Heart left ventricle (tissue), 16 donors: ENCODE data around the gene CAPN7. TPM values are rescaled to one million over a fixed set of nuclear protein-coding genes. Genes with fewer than 3 reads are reported as not detected.

Experiments
- ATAC-seq, 4 donors: fragments of 200-7000 bp; cut with Tn5 transposase; one replicate each; pipeline ENCODE4 v1.9.1; 2020 to 2022; ENCODE audit warnings: moderate library complexity in 4 of 4, mild to moderate bottlenecking in 3 of 4, moderate number of reproducible peaks in 1 of 4
- DNase-seq, 5 donors: peaks; one replicate each; pipeline ENCODE4 v3.0.0-alpha.2; 2020
- H3K27ac ChIP-seq, 12 donors: fragments of 200-600 bp; sonication (generic) in 4 of 12; one replicate each; pipeline versions ENCODE4 v1.5.0 to v1.8.0; 2016 to 2022; ENCODE audit warnings: mild to moderate bottlenecking in 2 of 12
- H3K27me3 ChIP-seq, 9 donors: fragments of 200-600 bp; sonication (generic) in 2 of 9; one replicate each; pipeline versions ENCODE4 v1.5.1 to v1.8.0; 2016 to 2022; ENCODE audit warnings: mild to moderate bottlenecking in 3 of 9
- H3K36me3 ChIP-seq, 9 donors: fragments of 200-600 bp; sonication (generic) in 2 of 9; one replicate each; pipeline versions ENCODE4 v1.5.0 to v1.8.0; 2018 to 2022; ENCODE audit warnings: mild to moderate bottlenecking in 2 of 9
- H3K4me1 ChIP-seq, 12 donors: fragments of 200-600 bp; sonication (generic) in 4 of 12; one replicate each; pipeline versions ENCODE4 v1.5.0 to v1.8.0; 2016 to 2022; ENCODE audit warnings: mild to moderate bottlenecking in 3 of 12
- H3K4me3 ChIP-seq, 12 donors: fragments of 200-600 bp; sonication (generic) in 4 of 12; one replicate each; pipeline versions ENCODE4 v1.5.0 to v1.8.0; 2017 to 2022; ENCODE audit warnings: mild to moderate bottlenecking in 9 of 12, moderate library complexity in 4 of 12
- H3K9me3 ChIP-seq, 12 donors: fragments of 200-600 bp; sonication (generic) in 4 of 12; one replicate each; pipeline versions ENCODE4 v1.5.0 to v1.8.0; 2016 to 2022; ENCODE audit warnings: mild to moderate bottlenecking in 1 of 12
- CTCF ChIP-seq, 12 donors: fragments of 200-600 bp; sonication (generic) in 4 of 12; IDR thresholded peaks; one replicate each; pipeline versions ENCODE4 v1.5.0 to v1.8.0; 2018 to 2022; ENCODE audit warnings: antibody characterized with exemption in 12 of 12, mild to moderate bottlenecking in 5 of 12
- POLR2A ChIP-seq, 2 donors: fragments of 450-650 bp; IDR thresholded peaks; one replicate each; pipeline ENCODE4 v1.6.1; 2017; ENCODE audit warnings: antibody characterized with exemption in 2 of 2, mild to moderate bottlenecking in 2 of 2, moderate library complexity in 2 of 2
- WGBS, 4 donors: extraction: QIAGEN DNeasy Blood & Tissue Kit in 2 of 4; methylation state at CpG; one replicate each; pipeline versions ENCODE4 v1.1.5 to v1.1.7; 2013 to 2018; 5-methylcytosine and 5-hydroxymethylcytosine counted together
- intact Hi-C, 10 donors: fragments of 100-400 bp; cut with DNase I; formaldehyde crosslinking; loops; one replicate each; pipeline versions ENCODE4 v1.11.1 to v1.14.2; 2022
- polyA plus RNA-seq, 2 donors: library from polyadenylated mRNA; stranded (reverse); fragments of 200-250 nt; gene quantifications; one replicate each; pipeline ENCODE4 v1.2.3, GENCODE V29; 2013
- total RNA-seq, 9 donors: library from RNA; depleted of rRNA in 2 of 9; stranded (reverse); fragments of >200 nt in 2 of 9; fragmentation: NEBNext Ultra II Directional in 3 of 9; extraction: Animal tissue kit (Norgen Biotek cat#: 25700) in 3 of 9; gene quantifications; one replicate each; pipeline versions ENCODE4 v1.1.0 to v1.2.4, GENCODE V29; 2016 to 2023
- donor health status: ischemic (EF 13 %, LVEDD 7.1; RV severe dilation, severe dysfunction).
- donor health status: healthy with polysubstance abuse.
- donor health status: DM: no; HTN: yes; CAD: no.
- donor health status: DM: no; HTN: no; CAD: no.
- donor health status: ischemic (EF 25% LVEDD 6.9; RV normal size, moderate dysfunction).
- donor health status: ischemic (EF 25% LVEDD 5.7; RV mildly dilated, moderate dysfunction).
- donor health status: healthy.
- donor health status: DM: yes; HTN: yes; CAD: no.
- donor health status: ischemic (EF 35%, LVEDD 5.7; RV mildly dilated, moderate dysfunction).
- donor health status: nonischemic (EF 11% LVEDD 7.7; RV severe dilation, severe dysfunction).
- donor health status: DM: yes; HTN: yes; CAD: no.
- donor health status: PGD.
- donor health status: ischemic (EF 29% LVEDD 5.4; RV normal size, mild dysfunction).
- donor health status: nonischemic (EF 23%, LVEDD 6.1; RV moderate dilation, normal function).

CAPN7 gene
- total and polyA plus RNA-seq, 11 donors, result 9.1 to 38.2 (median 24.2) TPM

- TF ChIP-seq CTCF (IDR thresholded peaks at IDR 0.05) (no peak), POLR2A (IDR thresholded peaks at IDR 0.05) (no peak)
- intact Hi-C loops, result no loop called here
- no peak for ATAC-seq
These were observed 7.4 kb upstream of the CAPN7 start for GRCh38 chr3:15198686-15199085.

DNA sequence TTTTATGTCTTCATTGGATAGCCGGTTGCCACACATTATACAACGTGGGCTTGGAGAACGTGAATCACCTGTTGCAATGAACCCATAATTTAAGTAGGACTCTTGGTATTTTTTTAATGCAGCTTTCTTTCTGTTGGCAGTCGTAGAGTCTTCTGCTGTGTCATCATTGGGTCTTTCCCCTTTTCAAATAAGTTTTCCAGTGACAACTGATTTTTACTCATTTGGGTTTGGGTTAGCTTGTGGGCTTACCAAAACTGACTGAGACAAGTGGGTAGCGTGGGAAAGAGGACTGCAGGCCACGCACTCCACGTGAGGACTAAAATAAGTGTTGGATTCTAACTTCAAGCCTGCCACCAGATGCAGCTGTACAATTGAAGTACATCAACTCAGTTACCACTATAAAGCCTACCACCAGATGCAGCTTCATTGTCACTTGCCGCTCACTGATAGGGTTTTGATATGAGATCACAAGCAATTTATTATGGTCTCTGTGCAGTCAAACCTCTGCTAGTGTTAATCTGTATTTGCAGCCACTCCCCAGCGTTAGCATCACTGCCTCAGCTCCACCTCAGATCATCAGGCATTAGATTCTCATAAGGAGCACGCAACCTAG lies 6.4 kb upstream of the CAPN7 start:
- Histone ChIP-seq H3K36me3 (no peaks in the 10 kb centered on the region), H3K27ac (no peak overlapping the region), H3K4me3 (no peak overlapping the region), H3K4me1 (no peaks in the 10 kb centered on the region), H3K9me3 (no peaks in the 10 kb centered on the region), H3K27me3 (no peaks in the 10 kb centered on the region)
- DNase-seq, result no peak
- TF ChIP-seq CTCF (IDR thresholded peaks at IDR 0.05) (no peak), POLR2A (IDR thresholded peaks at IDR 0.05) (no peak)
- intact Hi-C loops, result loop anchor here in 8 of 10 donors (5.0 to 10.0 kb wide), 11 partner anchors 68 to 358 kb away; no protein-coding TSS in a partner anchor
- ATAC-seq, result no peak
- 84 to 90% (median 86%) methylated on average over 10 of the region's 10 CpGs for WGBS, 4 donors

More at GRCh38 chr3:15198686-15199085, 7.4 kb upstream of the CAPN7 start:
- WGBS, 4 donors, result 59 to 71% (median 65%) methylated on average over 3 of the region's 3 CpGs
- no peaks in the 10 kb centered on the region for H3K36me3 ChIP-seq
- no peak for DNase-seq
- H3K27me3 ChIP-seq, result no peaks in the 10 kb centered on the region
- H3K27ac ChIP-seq, result no peak overlapping the region
- no peak overlapping the region for H3K4me3 ChIP-seq
- H3K4me1 ChIP-seq, result no peaks in the 10 kb centered on the region
- no peaks in the 10 kb centered on the region for H3K9me3 ChIP-seq

- intact Hi-C loops, result loop anchor here in 9 of 10 donors (2.0 to 10.0 kb wide), 12 partner anchors 63 to 353 kb away; no protein-coding TSS in a partner anchor
- Histone ChIP-seq H3K27ac (no peak overlapping the region), H3K9me3 (no peaks in the 10 kb centered on the region), H3K27me3 (no peaks in the 10 kb centered on the region), H3K4me3 (no peak overlapping the region), H3K36me3 (peaks cover 0 to 6% (median 0%) of the 10 kb centered on the region in 9 donors), H3K4me1 (peaks cover 0 to 25% (median 18%) of the 10 kb centered on the region in 12 donors)
- ATAC-seq (no peak), DNase-seq (no peak)
- TF ChIP-seq CTCF (IDR thresholded peaks at IDR 0.05) (no peak), POLR2A (IDR thresholded peaks at IDR 0.05) (no peak)
- WGBS, 4 donors, result 41 to 69% (median 46%) methylated on average over 3 of the region's 3 CpGs
These were observed 2.0 kb upstream of the CAPN7 start for GRCh38 chr3:15204005-15204404.

GRCh38 chr3:15205482-15205933 lies 538 bp upstream of the CAPN7 start:
- peak overlapping the region; percentile 58 to 98 (median 84) for H3K4me3 ChIP-seq
- no peaks in the 10 kb centered on the region for H3K27me3 ChIP-seq
- H3K36me3 ChIP-seq, result peaks cover 0 to 21% (median 14%) of the 10 kb centered on the region in 9 donors
- ATAC-seq (no peak), DNase-seq (no peak)
- peaks cover 0 to 39% (median 27%) of the 10 kb centered on the region in 12 donors for H3K4me1 ChIP-seq
- 3 to 8% (median 7%) methylated on average over 3 of the region's 3 CpGs for WGBS, 4 donors
- TF ChIP-seq CTCF (IDR thresholded peaks at IDR 0.05) (no peak), POLR2A (IDR thresholded peaks at IDR 0.05) (no peak)
- H3K9me3 ChIP-seq, result no peaks in the 10 kb centered on the region
- peak overlapping the region; percentile 90 to 98 (median 96) for H3K27ac ChIP-seq
- intact Hi-C loops, result loop anchor here in 8 of 10 donors (2.0 to 10.0 kb wide), 8 partner anchors 88 to 351 kb away; no protein-coding TSS in a partner anchor
